ENCODE measurements around the gene GPRC5C. TPM values are rescaled to one million over a fixed set of nuclear protein-coding genes. Genes with fewer than 3 reads are reported as not detected.
A peak's percentile ranks its signal among the peaks of the same experiment; 100 is the strongest.

Gene GPRC5C
- total RNA-seq, 1 donor from 2014 or later: 29.1 TPM

DNA sequence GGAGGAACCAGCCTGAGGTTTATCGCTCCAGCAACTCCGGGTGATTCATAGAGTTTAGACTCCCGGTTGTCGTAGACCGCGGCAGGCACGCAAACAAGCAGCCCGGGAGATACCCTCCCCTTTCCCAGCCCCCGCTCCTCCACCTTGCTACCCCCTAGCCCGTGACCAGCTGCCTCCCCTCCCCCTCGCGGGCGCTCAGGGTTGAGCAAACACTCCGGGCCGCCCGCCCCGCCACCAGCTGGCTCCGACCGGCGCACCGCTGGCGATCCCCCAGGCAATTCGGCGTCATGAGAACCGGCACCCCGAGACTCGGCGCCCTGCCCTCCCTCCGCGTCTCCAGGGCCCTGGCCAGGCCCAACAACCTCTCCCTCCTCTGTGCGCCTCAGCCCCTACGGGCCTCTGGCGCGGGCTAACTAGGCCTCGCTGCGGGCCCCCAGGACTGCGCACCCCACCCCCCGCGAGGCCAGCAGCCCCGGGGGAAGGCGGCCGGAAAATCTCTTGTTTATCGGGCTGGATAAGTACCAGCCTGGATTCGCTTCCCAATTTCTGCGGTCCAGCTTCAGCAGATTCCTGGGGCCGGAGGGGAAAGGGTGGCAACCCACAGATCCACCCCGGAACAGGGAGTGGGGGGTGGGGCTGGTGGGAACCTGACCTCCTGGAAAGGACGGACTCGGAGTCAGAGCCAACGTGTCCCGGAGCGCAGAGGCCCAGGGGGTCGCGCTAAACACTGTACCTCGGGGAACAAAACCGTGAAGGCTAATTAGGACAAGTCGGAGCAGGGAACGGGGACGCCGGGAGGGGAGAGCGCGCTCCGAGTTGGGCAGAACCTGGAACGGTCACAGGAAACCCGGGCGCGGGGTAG, 951 bp upstream of the GPRC5C start:
- DNase-seq (ENCODE audit: low spot score in 2 of 2): peak; percentile 81 to 93
- TF ChIP-seq, protein P1, sequence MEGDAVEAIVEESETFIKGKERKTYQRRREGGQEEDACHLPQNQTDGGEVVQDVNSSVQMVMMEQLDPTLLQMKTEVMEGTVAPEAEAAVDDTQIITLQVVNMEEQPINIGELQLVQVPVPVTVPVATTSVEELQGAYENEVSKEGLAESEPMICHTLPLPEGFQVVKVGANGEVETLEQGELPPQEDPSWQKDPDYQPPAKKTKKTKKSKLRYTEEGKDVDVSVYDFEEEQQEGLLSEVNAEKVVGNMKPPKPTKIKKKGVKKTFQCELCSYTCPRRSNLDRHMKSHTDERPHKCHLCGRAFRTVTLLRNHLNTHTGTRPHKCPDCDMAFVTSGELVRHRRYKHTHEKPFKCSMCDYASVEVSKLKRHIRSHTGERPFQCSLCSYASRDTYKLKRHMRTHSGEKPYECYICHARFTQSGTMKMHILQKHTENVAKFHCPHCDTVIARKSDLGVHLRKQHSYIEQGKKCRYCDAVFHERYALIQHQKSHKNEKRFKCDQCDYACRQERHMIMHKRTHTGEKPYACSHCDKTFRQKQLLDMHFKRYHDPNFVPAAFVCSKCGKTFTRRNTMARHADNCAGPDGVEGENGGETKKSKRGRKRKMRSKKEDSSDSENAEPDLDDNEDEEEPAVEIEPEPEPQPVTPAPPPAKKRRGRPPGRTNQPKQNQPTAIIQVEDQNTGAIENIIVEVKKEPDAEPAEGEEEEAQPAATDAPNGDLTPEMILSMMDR (IDR thresholded peaks at IDR 0.05): no peak
- intact Hi-C loops (cut with DNase I): loop anchor here (1.0 to 5.0 kb wide), 5 partner anchors 16 to 1139 kb away; partner anchors contain the start of gene FDXR

DNA sequence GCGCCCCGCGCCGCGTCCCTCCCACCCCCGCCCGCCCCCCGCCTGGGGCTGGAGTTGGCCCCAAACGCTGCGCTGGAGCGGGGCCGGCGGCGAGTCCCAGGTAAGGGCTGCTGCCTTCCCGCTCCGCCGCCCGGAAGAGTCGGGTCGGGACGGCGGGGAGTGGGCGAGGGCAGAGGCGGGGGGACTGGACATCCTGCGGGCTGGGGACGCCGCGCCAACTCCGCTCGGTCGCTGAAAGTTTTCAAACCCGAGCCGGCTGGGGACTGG, 469 bp downstream of the GPRC5C start:
- intact Hi-C loops (cut with DNase I): loop anchor here (5.0 kb wide), 2 partner anchors 440 to 1140 kb away; partner anchors contain the start of gene FDXR
- TF ChIP-seq, protein P1 (IDR thresholded peaks at IDR 0.05): no peak
- H3K27ac ChIP-seq: peak overlapping the region; percentile 97 to 99

More for the DNA sequence above, 951 bp upstream of the GPRC5C start:
- peaks cover 9 to 45% of the 10 kb centered on the region in 2 donors for H3K4me1 ChIP-seq
- peak overlapping the region; percentile 97 to 99 for H3K27ac ChIP-seq
- H3K4me3 ChIP-seq: peak overlapping the region; percentile 68 to 95
- H3K27me3 ChIP-seq: no peaks in the 10 kb centered on the region
- H3K36me3 ChIP-seq: no peaks in the 10 kb centered on the region
- no peaks in the 10 kb centered on the region for H3K9me3 ChIP-seq

DNA sequence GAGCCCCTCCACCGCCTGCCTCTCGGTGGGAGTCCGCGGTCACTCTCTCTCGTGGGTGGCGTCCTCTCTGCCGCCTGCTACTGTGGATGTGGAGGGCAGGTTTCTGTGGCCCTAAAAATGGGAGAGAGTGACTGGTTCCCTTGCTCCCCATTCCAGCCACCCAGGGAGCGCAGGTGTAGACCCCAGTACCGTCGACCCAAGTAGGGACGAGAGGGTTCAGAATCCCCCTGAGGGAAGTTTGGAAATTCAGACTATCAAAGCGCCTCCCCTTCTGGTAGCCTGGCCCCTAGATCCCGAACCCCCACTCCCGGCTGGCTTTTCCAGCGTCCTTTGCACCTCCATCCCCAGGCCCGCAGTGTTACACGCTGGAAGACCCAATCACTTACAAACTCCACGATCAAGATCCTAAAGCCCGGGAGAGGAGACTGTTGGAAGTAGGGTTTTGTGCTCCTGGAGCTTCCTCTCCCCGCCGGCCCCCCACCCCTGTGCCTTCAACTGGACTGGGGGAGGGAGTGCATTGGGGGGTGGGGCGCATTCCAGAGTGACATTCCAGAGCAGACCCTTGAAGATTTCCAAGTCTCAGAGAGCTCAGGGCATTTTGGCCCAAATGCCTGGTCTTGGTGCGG, 991 bp downstream of the GPRC5C start:
- TF ChIP-seq, protein P1 (IDR thresholded peaks at IDR 0.05): no peak
- no peak for DNase-seq (ENCODE audit: low spot score in 2 of 2)

More for the DNA sequence above, 469 bp downstream of the GPRC5C start:
- H3K9me3 ChIP-seq: no peaks in the 10 kb centered on the region
- H3K27me3 ChIP-seq: no peaks in the 10 kb centered on the region
- no peaks in the 10 kb centered on the region for H3K36me3 ChIP-seq
- peak overlapping the region; percentile 68 to 95 for H3K4me3 ChIP-seq
- no peak for DNase-seq (ENCODE audit: low spot score in 2 of 2)
- peaks cover 6 to 47% of the 10 kb centered on the region in 2 donors for H3K4me1 ChIP-seq

DNA sequence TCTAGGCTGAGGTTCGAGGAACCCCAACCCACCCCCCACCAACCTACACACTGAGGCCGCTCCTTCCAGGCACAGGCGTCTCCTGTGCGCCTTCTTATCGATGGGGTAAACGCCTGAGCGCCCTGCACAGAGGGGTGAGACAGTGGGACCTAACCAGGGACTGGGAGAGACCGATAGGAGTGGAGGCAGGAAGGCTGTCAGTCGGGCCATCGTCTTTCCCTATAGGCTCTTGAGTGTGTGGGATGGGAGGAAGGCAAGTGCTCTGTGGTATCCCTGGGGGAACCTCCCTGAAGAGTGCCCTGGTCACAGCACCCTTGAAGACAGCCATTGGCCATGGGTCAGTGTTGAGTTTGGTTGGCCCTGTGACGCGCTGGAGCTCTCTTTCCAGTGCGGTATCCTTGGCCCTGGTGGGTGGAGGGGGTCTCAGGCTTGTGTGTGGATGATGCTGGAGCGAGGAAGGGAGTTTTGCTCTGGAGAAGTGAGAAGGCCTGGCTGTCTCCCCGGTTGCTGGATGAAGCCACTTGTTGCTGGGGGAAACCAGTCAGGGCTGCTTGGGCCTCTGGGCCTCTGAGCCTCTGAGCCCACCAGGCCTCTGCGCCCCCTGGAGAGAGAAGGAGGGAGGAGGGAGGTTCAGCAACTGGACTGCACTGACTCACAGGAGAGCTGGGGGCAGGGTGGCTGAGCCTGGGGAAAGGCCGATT, 1.7 kb downstream of the GPRC5C start:
- Histone ChIP-seq H3K4me1 (peaks cover 0 to 41% of the 10 kb centered on the region in 2 donors), H3K4me3 (peak overlapping the region; percentile 68 to 95), H3K9me3 (peaks cover 0 to 3% of the 10 kb centered on the region in 2 donors), H3K27ac (peak overlapping the region; percentile 97 to 99), H3K36me3 (no peaks in the 10 kb centered on the region), H3K27me3 (no peaks in the 10 kb centered on the region)
- TF ChIP-seq, protein P1 (IDR thresholded peaks at IDR 0.05): peak; percentile 9 to 50 (median 32)
- DNase-seq (ENCODE audit: low spot score in 2 of 2): peak in 1 of 2 donors; percentile 77
- intact Hi-C loops (cut with DNase I): loop anchor here (1.0 to 5.0 kb wide), 3 partner anchors 10 to 1141 kb away; partner anchors contain the start of gene FDXR

More for the DNA sequence above, 991 bp downstream of the GPRC5C start:
- Histone ChIP-seq H3K4me3 (peak overlapping the region; percentile 68 to 95), H3K27ac (peak overlapping the region; percentile 97 to 99), H3K9me3 (peaks cover 0 to 3% of the 10 kb centered on the region in 2 donors), H3K27me3 (no peaks in the 10 kb centered on the region), H3K4me1 (peaks cover under 1 to 41% of the 10 kb centered on the region in 2 donors), H3K36me3 (no peaks in the 10 kb centered on the region)
- intact Hi-C loops (cut with DNase I): loop anchor here (5.0 kb wide), 2 partner anchors 439 to 1141 kb away; partner anchors contain the start of gene FDXR

DNA sequence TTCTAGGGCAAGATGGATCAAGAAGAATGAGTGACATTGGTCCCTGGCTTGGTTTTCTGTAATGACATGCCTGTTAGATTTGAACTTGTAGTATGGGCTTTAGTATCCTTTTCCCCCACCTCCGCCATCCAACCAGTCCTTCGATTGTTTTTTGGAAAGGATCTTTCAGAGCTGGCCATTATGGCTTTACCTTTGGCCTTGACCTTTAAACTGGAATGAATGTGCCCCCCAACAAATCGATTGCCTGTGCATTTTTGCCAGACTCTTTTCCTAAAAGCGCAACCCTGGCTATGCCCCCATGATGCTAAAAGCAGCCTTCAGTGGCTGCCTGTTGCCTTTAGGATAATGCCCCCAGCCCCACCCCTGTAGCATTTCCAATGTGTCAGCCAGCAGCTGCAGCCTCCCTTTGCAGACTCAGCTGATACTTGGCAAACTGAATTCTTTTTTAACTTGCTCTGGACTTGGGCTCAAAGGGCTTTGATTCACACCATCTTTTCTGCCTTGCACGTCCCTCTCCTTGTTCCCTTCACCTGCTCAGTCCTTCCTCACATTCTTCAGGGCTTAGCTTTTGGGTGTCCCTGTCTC, 4.0 kb downstream of the GPRC5C start:
- Histone ChIP-seq H3K9me3 (peaks cover 0 to 3% of the 10 kb centered on the region in 2 donors), H3K27me3 (no peaks in the 10 kb centered on the region), H3K36me3 (peaks cover 14 to 17% of the 10 kb centered on the region in 2 donors), H3K4me3 (peak overlapping the region in 1 of 2 donors; percentile 26), H3K27ac (peak overlapping the region; percentile 4 to 97), H3K4me1 (peaks cover 0 to 26% of the 10 kb centered on the region in 2 donors)
- TF ChIP-seq, protein P1 (IDR thresholded peaks at IDR 0.05): no peak
- no peak for DNase-seq (ENCODE audit: low spot score in 2 of 2)
- intact Hi-C loops (cut with DNase I): no loop called here
